SK-N-SH (cell line): ENCODE results near the gene ZCCHC17. TPM values are rescaled to one million over a fixed set of nuclear protein-coding genes. Genes with fewer than 3 reads are reported as not detected.
A peak's percentile ranks its signal among the peaks of the same experiment; 100 is the strongest.

Experiments used
- CTCF ChIA-PET: fragments of 300-600, 350-600 bp; formaldehyde crosslinking; extraction: SDS; loops from one replicate; lab custom pipeline; 2021; lab: Yijun Ruan, JAX
- POLR2A ChIA-PET: fragments of 350-600 bp; sonication (Branson Sonifier 250); formaldehyde crosslinking; extraction: SDS; loops from one replicate; lab custom pipeline; 2020; ENCODE audit warnings: antibody characterized with exemption, inconsistent platforms; lab: Yijun Ruan, JAX
- DNase-seq: peaks from one replicate; pipeline ENCODE4 v3.0.0; 2012
- H2AFZ ChIP-seq: fragments of 200-600 bp; sonication (generic); 2 replicates; pipeline ENCODE4 v1.8.1; 2016; ENCODE audit warnings: antibody characterized with exemption, mild to moderate bottlenecking, low read depth
- H3F3A ChIP-seq: fragments of 200-600 bp; sonication (generic); replicated peaks from 2 replicates; pipeline ENCODE3; 2016; ENCODE audit warnings: antibody characterized with exemption, mild to moderate bottlenecking; ENCODE audit not compliant: insufficient read depth
- H3K27ac ChIP-seq, 2 experiments: fragments of 200-500 bp in 1 of 2; fragments of 200-600 bp in 1 of 2; sonication (Bioruptor generic) in 1 of 2; sonication (generic), shearing (Covaris generic) in 1 of 2; 2 replicates each; pipeline versions ENCODE4 v1.5.1 to v1.6.1; 2014 to 2016; ENCODE audit warnings: low read depth in 2 of 2, inconsistent platforms in 1 of 2, low read length in 1 of 2, mild to moderate bottlenecking in 1 of 2, mixed read lengths in 1 of 2
- H3K27me3 ChIP-seq: fragments of 200-600 bp; sonication (generic), shearing (Covaris generic); 2 replicates; pipeline ENCODE4 v1.6.1; 2016; ENCODE audit warnings: mixed run types; ENCODE audit not compliant: insufficient read depth
- H3K36me3 ChIP-seq, 2 experiments: fragments of 200-500 bp in 1 of 2; fragments of 200-600 bp in 1 of 2; sonication (Bioruptor generic) in 1 of 2; sonication (generic) in 1 of 2; replicated peaks in 1 of 2; 2 replicates each; pipeline versions ENCODE3 to v1.5.1; 2014 to 2016; ENCODE audit warnings: low read length in 1 of 2, mild to moderate bottlenecking in 1 of 2; ENCODE audit not compliant: insufficient read depth in 2 of 2, control insufficient read depth in 1 of 2
- H3K4me1 ChIP-seq, 2 experiments: fragments of 200-500 bp in 1 of 2; fragments of 200-600 bp in 1 of 2; sonication (Bioruptor generic) in 1 of 2; sonication (generic), shearing (Covaris generic) in 1 of 2; 2 replicates each; pipeline versions ENCODE4 v1.5.1 to v1.6.1; 2014 to 2016; ENCODE audit warnings: low read depth in 1 of 2, low read length in 1 of 2, mixed run types in 1 of 2; ENCODE audit not compliant: insufficient read depth in 2 of 2, control insufficient read depth in 1 of 2
- H3K4me2 ChIP-seq: fragments of 200-600 bp; sonication (generic), shearing (Covaris generic); 2 replicates; pipeline ENCODE4 v1.6.1; 2017; ENCODE audit warnings: mixed run types
- H3K4me3 ChIP-seq, 2 experiments: fragments of 200-500 bp in 1 of 2; fragments of 200-600 bp in 1 of 2; sonication (Bioruptor generic) in 1 of 2; sonication (generic), shearing (Covaris generic) in 1 of 2; 2 replicates each; pipeline versions ENCODE4 v1.5.1 to v1.8.1; 2014 to 2016; ENCODE audit warnings: low read depth in 2 of 2, inconsistent platforms in 1 of 2, low read length in 1 of 2, mild to moderate bottlenecking in 1 of 2, mixed read lengths in 1 of 2, moderate library complexity in 1 of 2
- H3K79me2 ChIP-seq: fragments of 200-600 bp; sonication (generic); 2 replicates; pipeline ENCODE4 v1.8.1; 2017; ENCODE audit warnings: mild to moderate bottlenecking; ENCODE audit not compliant: insufficient read depth
- H3K9ac ChIP-seq: fragments of 200-600 bp; sonication (generic); 2 replicates; pipeline ENCODE4 v1.6.1; 2017; ENCODE audit warnings: mixed run types
- H3K9me2 ChIP-seq: fragments of 200-600 bp; sonication (generic); 2 replicates; pipeline ENCODE4 v1.6.1; 2017; ENCODE audit warnings: mixed run types
- H3K9me3 ChIP-seq: fragments of 200-600 bp; sonication (generic); 2 replicates; pipeline ENCODE4 v1.6.1; 2017; ENCODE audit warnings: mixed run types, mild to moderate bottlenecking, moderate library complexity
- H4K20me1 ChIP-seq: fragments of 200-600 bp; sonication (generic); 2 replicates; pipeline ENCODE4 v1.6.1; 2017; ENCODE audit warnings: mild to moderate bottlenecking, mixed run types; ENCODE audit not compliant: insufficient read depth
- CHD2 ChIP-seq: fragments of 150-350 bp; IDR thresholded peaks from 2 replicates; pipeline ENCODE4 v1.6.1; 2018; ENCODE audit warnings: low read length; ENCODE audit not compliant: partially characterized antibody
- EP300 ChIP-seq, 2 experiments: IDR thresholded peaks; 2 replicates each; pipeline versions ENCODE4 v1.4.0 to v1.6.1; 2012; ENCODE audit warnings: borderline replicate concordance in 1 of 2, low read depth in 1 of 2, low read length in 1 of 2
- EZH2phosphoT487 ChIP-seq: fragments of 200-600 bp; sonication (generic); IDR thresholded peaks from 2 replicates; pipeline ENCODE4 v1.6.1; 2017; ENCODE audit warnings: low read depth, mixed run types, mild to moderate bottlenecking, antibody characterized with exemption, moderate library complexity, borderline replicate concordance
- FOSL2 ChIP-seq: IDR thresholded peaks from 2 replicates; pipeline ENCODE4 v1.4.0; 2012; ENCODE audit warnings: low read depth, mild to moderate bottlenecking, moderate library complexity, borderline replicate concordance
- FOXJ3 ChIP-seq: sonication (generic); formaldehyde crosslinking; IDR thresholded peaks from 2 replicates; pipeline ENCODE4 v1.5.1; 2020; ENCODE audit warnings: mild to moderate bottlenecking, missing genetic modification reagents
- FOXM1 ChIP-seq: IDR thresholded peaks from 2 replicates; pipeline ENCODE4 v1.4.0; 2012; ENCODE audit warnings: low read depth, mild to moderate bottlenecking
- GABPA ChIP-seq: IDR thresholded peaks from 2 replicates; pipeline ENCODE4 v1.4.0; 2012; ENCODE audit warnings: low read depth, mild to moderate bottlenecking
- GATA2 ChIP-seq: sonication (generic); formaldehyde crosslinking; IDR thresholded peaks from 2 replicates; pipeline ENCODE4 v1.5.0; 2020; ENCODE audit warnings: mild to moderate bottlenecking, missing genetic modification reagents
- JUND ChIP-seq: IDR thresholded peaks from 2 replicates; pipeline ENCODE4 v1.4.0; 2012
- MAX ChIP-seq: IDR thresholded peaks from 2 replicates; pipeline ENCODE4 v1.4.0; 2012; ENCODE audit warnings: low read depth
- MEF2A ChIP-seq: IDR thresholded peaks from 2 replicates; pipeline ENCODE4 v1.4.0; 2012; ENCODE audit warnings: low read depth, borderline replicate concordance
- NFIC ChIP-seq: IDR thresholded peaks from 2 replicates; pipeline ENCODE4 v1.4.0; 2012; ENCODE audit warnings: borderline replicate concordance
- PBX3 ChIP-seq: IDR thresholded peaks from 2 replicates; pipeline ENCODE4; 2012
- RFX5 ChIP-seq: IDR thresholded peaks from 2 replicates; pipeline ENCODE4 v1.6.1; 2012; ENCODE audit warnings: mild to moderate bottlenecking, improper control_type of control experiment, low read length
- SMC3 ChIP-seq: IDR thresholded peaks from 2 replicates; pipeline ENCODE4 v1.6.1; 2012; ENCODE audit warnings: low read depth, low read length, improper control_type of control experiment
- TEAD4 ChIP-seq: IDR thresholded peaks from 2 replicates; pipeline ENCODE4 v1.4.0; 2012; ENCODE audit warnings: mild to moderate bottlenecking, borderline replicate concordance; ENCODE audit not compliant: insufficient read depth
- YY1 ChIP-seq: IDR thresholded peaks from 2 replicates; pipeline ENCODE4 v1.4.0; 2012; ENCODE audit warnings: low read depth, mild to moderate bottlenecking
- ZBTB33 ChIP-seq: IDR thresholded peaks from 2 replicates; pipeline ENCODE4 v1.4.0; 2012; ENCODE audit warnings: low read depth, borderline replicate concordance
- WGBS: methylation state at CpG from one replicate; pipeline ENCODE4 v1.1.6; 2017; ENCODE audit warnings: low lambda C conversion rate; 5-methylcytosine and 5-hydroxymethylcytosine counted together
- polyA plus RNA-seq, 3 experiments: library from polyadenylated mRNA; depleted of rRNA; stranded (reverse); fragments of >200 nt; gene quantifications; 2 replicates each; pipeline ENCODE4 v1.2.3, GENCODE V29; 2012

The ZCCHC17 gene
- polyA plus RNA-seq, 1 of the 3 experiments (the other 2 are of a cell fraction): 25.8 TPM

GRCh38 chr1:31300193-31300592, 3.4 kb downstream of the ZCCHC17 start:
- Histone ChIP-seq H4K20me1 (no peaks in the 10 kb centered on the region), H3K36me3 (peaks cover 0 to 1% of the 10 kb centered on the region in 2 experiments)
- POLR2A ChIA-PET: no interaction called here

GRCh38 chr1:31302709-31303441, 6.0 kb downstream of the ZCCHC17 start:
- WGBS: 85% methylated on average over 7 of the region's 7 CpGs
- CTCF ChIA-PET: interaction anchor here (1.0 to 1.9 kb wide), 3 partner anchors 111 to 119 kb away, joined by 3 to 12 read pairs (median 6); no protein-coding TSS in a partner anchor
- no peaks in the 10 kb centered on the region for H3K27me3 ChIP-seq
- no peak overlapping the region for H3K27ac ChIP-seq
- H3K4me3 ChIP-seq: no peak overlapping the region
- TF ChIP-seq TEAD4 (no peak), SMC3 (no peak), FOXJ3 (CRISPR knock-in tag) (no peak), FOXM1 (no peak), EZH2phosphoT487 (no peak), EP300 (IDR thresholded peaks at IDR 0.05; ENCODE audit: borderline replicate concordance in 1 of 2, low read depth in 1 of 2, low read length in 1 of 2) (no peak)
- TF ChIP-seq, all 33 proteins: peak for 0
- no peak overlapping the region for H2AFZ ChIP-seq
- H3K79me2 ChIP-seq: peaks cover 88% of the 10 kb centered on the region
- no peaks in the 10 kb centered on the region for H3K9me2 ChIP-seq
- peaks cover 16% of the 10 kb centered on the region for H3F3A ChIP-seq
- H3K9ac ChIP-seq: no peak overlapping the region
- peaks cover 2 to 8% of the 10 kb centered on the region in 2 experiments; a peak in 2 of 4 replicates for H3K4me1 ChIP-seq
- H3K36me3 ChIP-seq: peaks cover 0 to 4% of the 10 kb centered on the region in 2 experiments
- H4K20me1 ChIP-seq: no peaks in the 10 kb centered on the region
- DNase-seq: no peak
- H3K4me2 ChIP-seq: no peak overlapping the region
- H3K9me3 ChIP-seq: no peaks in the 10 kb centered on the region
- POLR2A ChIA-PET: no interaction called here

More at GRCh38 chr1:31300193-31300592, 3.4 kb downstream of the ZCCHC17 start:
- Histone ChIP-seq H3K27me3 (no peaks in the 10 kb centered on the region), H3K9me3 (no peaks in the 10 kb centered on the region), H3K4me3 (no peak overlapping the region), H3K27ac (no peak overlapping the region), H3K4me1 (peaks cover 5 to 14% of the 10 kb centered on the region in 2 experiments; a peak in 2 of 4 replicates), H3F3A (no peaks in the 10 kb centered on the region), H3K9me2 (no peaks in the 10 kb centered on the region), H3K79me2 (peaks cover 94% of the 10 kb centered on the region), H3K9ac (no peak overlapping the region), H3K4me2 (no peak overlapping the region), H2AFZ (no peak overlapping the region)
- DNase-seq: no peak
- CTCF ChIA-PET: no interaction called here
- WGBS: 97% methylated on average over 3 of the region's 3 CpGs
- TF ChIP-seq CHD2: no peak
- TF ChIP-seq MAX: no peak

GRCh38 chr1:31306278-31306677, 9.4 kb downstream of the ZCCHC17 start:
- Histone ChIP-seq H3F3A (peaks cover 16% of the 10 kb centered on the region), H3K27me3 (no peaks in the 10 kb centered on the region), H3K79me2 (peaks cover 78% of the 10 kb centered on the region), H3K4me1 (no peaks in the 10 kb centered on the region), H3K4me2 (peak overlapping the region; percentile 17; the same call in 1 of the 2 replicates), H4K20me1 (no peaks in the 10 kb centered on the region), H3K9me2 (no peaks in the 10 kb centered on the region)
- ChIA-PET CTCF (interaction anchor here (1.2 kb wide), 1 partner anchor 123 kb away, joined by 3 read pairs; no protein-coding TSS in a partner anchor), POLR2A (no interaction called here)
- peak; percentile 46; the same call in 1 of the 2 replicates for TF ChIP-seq JUND
- TF ChIP-seq RFX5: no peak
- TF ChIP-seq YY1: peak; percentile 79; the same call in 1 of the 2 replicates
- peak; percentile 23; the same call in 1 of the 2 replicates for TF ChIP-seq PBX3
- TF ChIP-seq ZBTB33: no peak
- TF ChIP-seq GATA2 (CRISPR knock-in tag): no peak
- no peak for TF ChIP-seq MEF2A
- no peak for TF ChIP-seq GABPA
- TF ChIP-seq FOSL2: peak; percentile 60; the same call in 1 of the 2 replicates
- TF ChIP-seq NFIC: no peak
- TF ChIP-seq, all 33 proteins: peak for 4
- Histone ChIP-seq H3K4me3 (no peak overlapping the region), H3K36me3 (peaks cover 8 to 16% of the 10 kb centered on the region in 2 experiments), H3K27ac (peak overlapping the region in 1 of 2 experiments; percentile 86; a peak in 2 of 4 replicates), H2AFZ (peak overlapping the region; percentile 84), H3K9me3 (no peaks in the 10 kb centered on the region), H3K9ac (peak overlapping the region; percentile 53; the same call in 1 of the 2 replicates)
- no peak for DNase-seq
- 21% methylated on average over 3 of the region's 3 CpGs for WGBS
